Measurements from ENCODE around the gene FCER1G. TPM values are rescaled to one million over a fixed set of nuclear protein-coding genes. Genes with fewer than 3 reads are reported as not detected.
"Not testable (repeated sequence)": the region's sequence is repeated elsewhere in the genome, so short reads cannot be mapped to it uniquely, and the experiment has no call there.

Gene FCER1G
- total RNA-seq, 2 experiments from 2014 or later = 2.0 TPM

GRCh38 chr1:161251579-161251978 lies 36.5 kb downstream of the FCER1G start:
- Mint-ChIP-seq H3K4me1 (ENCODE audit: low read depth) (no peaks in the 10 kb centered on the region), H3K36me3 (ENCODE audit: low read depth) (peaks cover 4% of the 10 kb centered on the region), H3K9me3 (peaks cover 2% of the 10 kb centered on the region), H3K27me3 (peaks cover 24% of the 10 kb centered on the region), H3K4me3 (no peak overlapping the region), H3K27ac (no peak overlapping the region)
- H3K4me3 ChIP-seq (ENCODE audit: low read length) = no peak overlapping the region
- H3K27ac ChIP-seq (ENCODE audit: low read depth in 1 of 2, low read length in 2 of 2) = no peak overlapping the region
- H3K27me3 ChIP-seq (ENCODE audit: control insufficient read depth in 1 of 2, insufficient read depth in 2 of 2, low read length in 2 of 2) = peaks cover 0 to 5% of the 10 kb centered on the region in 2 experiments
- intact Hi-C loops (cut with DNase I, micrococcal nuclease) = no loop called here
- H3K36me3 ChIP-seq (ENCODE audit: insufficient read depth, low read length) = no peaks in the 10 kb centered on the region
- ATAC-seq (ENCODE audit: poor library complexity) (no peak), DNase-seq (no peak)
- peaks cover under 1 to 4% of the 10 kb centered on the region in 2 experiments for H3K9me3 ChIP-seq (ENCODE audit: control insufficient read depth in 1 of 2, insufficient read depth in 1 of 2, low read length in 2 of 2)
- TF ChIP-seq CTCF (IDR thresholded peaks at IDR 0.05) = no peak
- ChIA-PET CTCF (no interaction called here), POLR2A (no interaction called here)
- H3K4me1 ChIP-seq (ENCODE audit: insufficient read depth, low read length) = no peaks in the 10 kb centered on the region

GRCh38 chr1:161255302-161255701 lies 40.2 kb downstream of the FCER1G start:
- ATAC-seq (ENCODE audit: poor library complexity); intact Hi-C loops (cut with DNase I, micrococcal nuclease): not testable (repeated sequence)

GRCh38 chr1:161255955-161256520 lies 40.9 kb downstream of the FCER1G start:
- Histone ChIP-seq H3K4me1 (ENCODE audit: insufficient read depth, low read length) (peaks cover 15% of the 10 kb centered on the region), H3K9me3 (ENCODE audit: control insufficient read depth in 1 of 2, insufficient read depth in 1 of 2, low read length in 2 of 2) (peaks cover 13 to 15% of the 10 kb centered on the region in 2 experiments), H3K27me3 (ENCODE audit: control insufficient read depth in 1 of 2, insufficient read depth in 2 of 2, low read length in 2 of 2) (peaks cover 29 to 42% of the 10 kb centered on the region in 2 experiments)
- H3K4me3 ChIP-seq (ENCODE audit: low read length); H3K4me3 Mint-ChIP-seq; POLR2A ChIA-PET; H3K27ac ChIP-seq (ENCODE audit: low read depth in 1 of 2, low read length in 2 of 2); H3K27ac Mint-ChIP-seq; H3K36me3 ChIP-seq (ENCODE audit: insufficient read depth, low read length); CTCF ChIA-PET; H3K4me1 Mint-ChIP-seq (ENCODE audit: low read depth); H3K9me3 Mint-ChIP-seq; DNase-seq; ATAC-seq (ENCODE audit: poor library complexity); intact Hi-C loops (cut with DNase I, micrococcal nuclease): not testable (repeated sequence)
- peaks cover 65% of the 10 kb centered on the region for H3K27me3 Mint-ChIP-seq
- peaks cover 15% of the 10 kb centered on the region for H3K36me3 Mint-ChIP-seq (ENCODE audit: low read depth)

More at GRCh38 chr1:161255302-161255701, 40.2 kb downstream of the FCER1G start:
- POLR2A ChIA-PET; CTCF ChIA-PET; H3K4me3 Mint-ChIP-seq; H3K4me1 Mint-ChIP-seq (ENCODE audit: low read depth); H3K27ac ChIP-seq (ENCODE audit: low read depth in 1 of 2, low read length in 2 of 2); H3K4me3 ChIP-seq (ENCODE audit: low read length); H3K9me3 Mint-ChIP-seq; H3K36me3 ChIP-seq (ENCODE audit: insufficient read depth, low read length); H3K27ac Mint-ChIP-seq; DNase-seq: not testable (repeated sequence)
- Mint-ChIP-seq H3K36me3 (ENCODE audit: low read depth) (peaks cover 15% of the 10 kb centered on the region), H3K27me3 (peaks cover 57% of the 10 kb centered on the region)
- H3K9me3 ChIP-seq (ENCODE audit: control insufficient read depth in 1 of 2, insufficient read depth in 1 of 2, low read length in 2 of 2) = peaks cover 13 to 15% of the 10 kb centered on the region in 2 experiments
- H3K4me1 ChIP-seq (ENCODE audit: insufficient read depth, low read length) = peaks cover 14% of the 10 kb centered on the region
- H3K27me3 ChIP-seq (ENCODE audit: control insufficient read depth in 1 of 2, insufficient read depth in 2 of 2, low read length in 2 of 2) = peaks cover 21 to 36% of the 10 kb centered on the region in 2 experiments

GRCh38 chr1:161257109-161257508 lies 42.0 kb downstream of the FCER1G start:
- Mint-ChIP-seq H3K36me3 (ENCODE audit: low read depth) (peaks cover 15% of the 10 kb centered on the region), H3K27me3 (peaks cover 74% of the 10 kb centered on the region)
- DNase-seq; POLR2A ChIA-PET; H3K27ac Mint-ChIP-seq; H3K4me1 Mint-ChIP-seq (ENCODE audit: low read depth); CTCF ChIA-PET; ATAC-seq (ENCODE audit: poor library complexity); intact Hi-C loops (cut with DNase I, micrococcal nuclease); H3K9me3 Mint-ChIP-seq; H3K4me3 Mint-ChIP-seq; H3K27ac ChIP-seq (ENCODE audit: low read depth in 1 of 2, low read length in 2 of 2); H3K36me3 ChIP-seq (ENCODE audit: insufficient read depth, low read length); H3K4me3 ChIP-seq (ENCODE audit: low read length): not testable (repeated sequence)
- peaks cover 38 to 47% of the 10 kb centered on the region in 2 experiments for H3K27me3 ChIP-seq (ENCODE audit: control insufficient read depth in 1 of 2, insufficient read depth in 2 of 2, low read length in 2 of 2)
- peaks cover 17% of the 10 kb centered on the region for H3K4me1 ChIP-seq (ENCODE audit: insufficient read depth, low read length)
- peaks cover 13 to 15% of the 10 kb centered on the region in 2 experiments for H3K9me3 ChIP-seq (ENCODE audit: control insufficient read depth in 1 of 2, insufficient read depth in 1 of 2, low read length in 2 of 2)

Data from CD4-positive, alpha-beta T cell (primary cell).